ENCODE data around the gene KCNH8. TPM values are rescaled to one million over a fixed set of nuclear protein-coding genes. Genes with fewer than 3 reads are reported as not detected.

KCNH8 gene
- total RNA-seq, 2 experiments from 2014 or later = not detected

- Mint-ChIP-seq H3K27ac (no peak overlapping the region), H3K4me1 (ENCODE audit: low read depth) (no peaks in the 10 kb centered on the region), H3K4me3 (no peak overlapping the region), H3K9me3 (no peaks in the 10 kb centered on the region), H3K27me3 (peaks cover 4% of the 10 kb centered on the region), H3K36me3 (ENCODE audit: low read depth) (no peaks in the 10 kb centered on the region)
- ATAC-seq (no peak), DNase-seq (no peak)
- intact Hi-C loops (cut with micrococcal nuclease) = no loop called here
- TF ChIP-seq CTCF (IDR thresholded peaks at IDR 0.05) = no peak
- ChIA-PET CTCF (no interaction called here), POLR2A (no interaction called here)
These were observed 23.6 kb upstream of the KCNH8 start for GRCh38 chr3:19124752-19125151.

GRCh38 chr3:19139863-19140262 lies 8.4 kb upstream of the KCNH8 start:
- no peak for ATAC-seq
- ChIA-PET CTCF (no interaction called here), POLR2A (no interaction called here)
- Mint-ChIP-seq H3K4me1 (ENCODE audit: low read depth) (no peaks in the 10 kb centered on the region), H3K27ac (no peak overlapping the region), H3K9me3 (no peaks in the 10 kb centered on the region), H3K4me3 (no peak overlapping the region), H3K36me3 (ENCODE audit: low read depth) (no peaks in the 10 kb centered on the region), H3K27me3 (peaks cover 12% of the 10 kb centered on the region)
- intact Hi-C loops (cut with micrococcal nuclease) = no loop called here
- no peak for DNase-seq
- no peak for TF ChIP-seq CTCF (IDR thresholded peaks at IDR 0.05)

GRCh38 chr3:19146685-19147650 lies 1.3 kb upstream of the KCNH8 start:
- H3K27me3 Mint-ChIP-seq = peaks cover 30% of the 10 kb centered on the region
- peak; percentile 68 for TF ChIP-seq CTCF (IDR thresholded peaks at IDR 0.05)
- peak overlapping the region; percentile 71 for H3K27ac Mint-ChIP-seq
- intact Hi-C loops (cut with micrococcal nuclease) = no loop called here
- ChIA-PET POLR2A (no interaction called here), CTCF (interaction anchor here (0.7 to 1.6 kb wide), 6 partner anchors 10 to 202 kb away, joined by 3 to 6 read pairs (median 3); no protein-coding TSS in a partner anchor)
- DNase-seq (peak; percentile 86), ATAC-seq (peak; percentile 76)
- H3K4me1 Mint-ChIP-seq (ENCODE audit: low read depth) = peaks cover 12% of the 10 kb centered on the region
- peak overlapping the region; percentile 82 for H3K4me3 Mint-ChIP-seq
- peaks cover 2% of the 10 kb centered on the region for H3K9me3 Mint-ChIP-seq
- no peaks in the 10 kb centered on the region for H3K36me3 Mint-ChIP-seq (ENCODE audit: low read depth)

- Mint-ChIP-seq H3K36me3 (ENCODE audit: low read depth) (no peaks in the 10 kb centered on the region), H3K27me3 (peaks cover 27% of the 10 kb centered on the region), H3K4me3 (peak overlapping the region; percentile 52), H3K27ac (no peak overlapping the region), H3K9me3 (peaks cover 2% of the 10 kb centered on the region), H3K4me1 (ENCODE audit: low read depth) (peaks cover 12% of the 10 kb centered on the region)
- intact Hi-C loops (cut with micrococcal nuclease) = no loop called here
- TF ChIP-seq CTCF (IDR thresholded peaks at IDR 0.05) = no peak
- ATAC-seq (no peak), DNase-seq (no peak)
- ChIA-PET CTCF (no interaction called here), POLR2A (no interaction called here)
These were observed 420 bp downstream of the KCNH8 start for GRCh38 chr3:19148768-19149091.

GRCh38 chr3:19149368-19149767 lies 1.1 kb downstream of the KCNH8 start:
- TF ChIP-seq CTCF (IDR thresholded peaks at IDR 0.05) = no peak
- intact Hi-C loops (cut with micrococcal nuclease) = no loop called here
- CTCF ChIA-PET = no interaction called here
- POLR2A ChIA-PET = no interaction called here
- DNase-seq (peak; percentile 54), ATAC-seq (no peak)
- no peaks in the 10 kb centered on the region for H3K36me3 Mint-ChIP-seq (ENCODE audit: low read depth)
- peaks cover 2% of the 10 kb centered on the region for H3K9me3 Mint-ChIP-seq
- no peak overlapping the region for H3K4me3 Mint-ChIP-seq
- no peak overlapping the region for H3K27ac Mint-ChIP-seq
- H3K27me3 Mint-ChIP-seq = peaks cover 27% of the 10 kb centered on the region
- peaks cover 12% of the 10 kb centered on the region for H3K4me1 Mint-ChIP-seq (ENCODE audit: low read depth)
